Testis (tissue), 2 donors: ENCODE results near the gene SH3BP4.

Experiments used
- CTCF ChIP-seq, 3 experiments: fragments of 450-650 bp in 2 of 3; fragments of 200-600 bp in 1 of 3; sonication (generic) in 1 of 3; IDR thresholded peaks; one replicate each; pipeline ENCODE4 v1.5.1; 2016 to 2019; ENCODE audit warnings: antibody characterized with exemption in 3 of 3, mild to moderate bottlenecking in 2 of 3, moderate library complexity in 1 of 3
- POLR2A ChIP-seq: fragments of 450-650 bp; IDR thresholded peaks from one replicate; pipeline ENCODE4 v1.6.1; 2017; ENCODE audit warnings: antibody characterized with exemption, mild to moderate bottlenecking, moderate library complexity

- TF ChIP-seq CTCF (IDR thresholded peaks at IDR 0.05) (no peak), POLR2A (no peak)
Observed at GRCh38 chr2:235029054-235029453, 77.2 kb downstream of the SH3BP4 start.
